Jurkat, Clone E6-1 (cell line): ENCODE results near the gene FAT4. TPM values are rescaled to one million over a fixed set of nuclear protein-coding genes. Genes with fewer than 3 reads are reported as not detected.
A peak's percentile ranks its signal among the peaks of the same experiment; 100 is the strongest.

Experiments used
- DNase-seq: peaks from one replicate; pipeline ENCODE4 v3.0.0-alpha.2; 2011; ENCODE audit warnings: low read depth, low spot score
- H3K4me3 ChIP-seq: 2 replicates; pipeline ENCODE4 v1.5.1; 2011; ENCODE audit warnings: mild to moderate bottlenecking, low read length, control low read depth, moderate library complexity
- polyA plus RNA-seq: library from polyadenylated mRNA; unstranded; fragments of >200 nt; gene quantifications from one replicate; pipeline ENCODE4 v1.2.1, GENCODE V29; 2012; ENCODE audit warnings: missing spikeins; ENCODE audit not compliant: insufficient read length, insufficient read depth

Gene FAT4, protein sequence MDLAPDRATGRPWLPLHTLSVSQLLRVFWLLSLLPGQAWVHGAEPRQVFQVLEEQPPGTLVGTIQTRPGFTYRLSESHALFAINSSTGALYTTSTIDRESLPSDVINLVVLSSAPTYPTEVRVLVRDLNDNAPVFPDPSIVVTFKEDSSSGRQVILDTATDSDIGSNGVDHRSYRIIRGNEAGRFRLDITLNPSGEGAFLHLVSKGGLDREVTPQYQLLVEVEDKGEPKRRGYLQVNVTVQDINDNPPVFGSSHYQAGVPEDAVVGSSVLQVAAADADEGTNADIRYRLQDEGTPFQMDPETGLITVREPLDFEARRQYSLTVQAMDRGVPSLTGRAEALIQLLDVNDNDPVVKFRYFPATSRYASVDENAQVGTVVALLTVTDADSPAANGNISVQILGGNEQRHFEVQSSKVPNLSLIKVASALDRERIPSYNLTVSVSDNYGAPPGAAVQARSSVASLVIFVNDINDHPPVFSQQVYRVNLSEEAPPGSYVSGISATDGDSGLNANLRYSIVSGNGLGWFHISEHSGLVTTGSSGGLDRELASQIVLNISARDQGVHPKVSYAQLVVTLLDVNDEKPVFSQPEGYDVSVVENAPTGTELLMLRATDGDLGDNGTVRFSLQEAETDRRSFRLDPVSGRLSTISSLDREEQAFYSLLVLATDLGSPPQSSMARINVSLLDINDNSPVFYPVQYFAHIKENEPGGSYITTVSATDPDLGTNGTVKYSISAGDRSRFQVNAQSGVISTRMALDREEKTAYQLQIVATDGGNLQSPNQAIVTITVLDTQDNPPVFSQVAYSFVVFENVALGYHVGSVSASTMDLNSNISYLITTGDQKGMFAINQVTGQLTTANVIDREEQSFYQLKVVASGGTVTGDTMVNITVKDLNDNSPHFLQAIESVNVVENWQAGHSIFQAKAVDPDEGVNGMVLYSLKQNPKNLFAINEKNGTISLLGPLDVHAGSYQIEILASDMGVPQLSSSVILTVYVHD (N-terminal part only)
- polyA plus RNA-seq: 0.54 TPM

DNA sequence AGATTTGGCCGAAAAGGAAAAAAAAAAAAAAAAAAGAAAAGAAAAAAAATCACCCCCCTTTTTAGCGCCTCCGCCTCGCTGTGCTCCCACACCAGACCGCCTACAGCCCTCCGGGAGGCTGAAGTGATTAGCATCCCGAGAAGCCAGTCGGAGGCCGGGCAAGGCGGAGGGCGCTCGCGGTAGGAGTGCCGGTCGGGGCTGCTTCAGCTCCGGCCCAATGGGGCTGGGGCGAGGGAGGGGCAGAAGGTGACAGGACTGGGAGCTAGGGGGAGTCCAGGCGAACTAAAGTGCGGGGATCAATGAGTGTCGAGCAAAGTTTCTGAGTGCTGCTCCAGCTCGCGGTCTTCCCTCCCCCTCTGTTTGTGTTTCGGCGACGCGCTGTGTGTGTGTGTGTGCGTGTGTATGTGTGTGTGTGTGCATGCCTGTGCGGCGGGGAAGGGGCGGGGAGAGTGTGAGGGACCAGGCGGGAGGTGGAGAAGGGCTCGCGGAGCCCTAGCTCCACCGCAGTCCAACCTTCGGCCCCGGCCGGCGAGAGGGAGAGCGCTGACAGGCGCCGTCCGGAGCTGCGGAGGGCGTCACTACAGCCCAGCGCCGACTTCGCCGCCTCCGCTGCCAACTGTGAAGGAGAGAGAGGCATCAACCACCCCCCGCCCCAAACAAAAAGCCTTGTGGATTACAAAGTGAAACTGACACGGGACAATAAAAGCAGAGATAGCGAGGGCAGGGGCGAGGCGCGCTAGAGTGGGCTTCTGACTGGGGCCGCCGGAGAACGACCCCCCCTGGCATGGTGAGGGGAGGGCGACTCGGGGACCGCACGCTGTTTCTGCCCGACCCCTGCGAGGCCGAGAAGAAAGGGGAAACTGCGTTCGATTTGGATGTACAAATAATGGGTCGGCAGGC lies at the start of gene FAT4:
Gene FAT4, plus strand, starts transcription at position 280 of the 900 bp plus-strand sequence. CDS start 1,457 bp downstream, outside the sequence.
- H3K4me3 ChIP-seq: peak within 1 kb of the TSS; percentile 51
- peak; percentile 28 for DNase-seq

- DNase-seq: no peak
- H3K4me3 ChIP-seq: no peak overlapping the region
Measured at GRCh38 chr4:125265846-125266245, 48.9 kb upstream of the FAT4 start.

- no peak for DNase-seq
- no peak overlapping the region for H3K4me3 ChIP-seq
Measured at GRCh38 chr4:125266901-125267604, 47.7 kb upstream of the FAT4 start.

- DNase-seq: no peak
- no peak overlapping the region for H3K4me3 ChIP-seq
Measured at GRCh38 chr4:125267630-125268029, 47.1 kb upstream of the FAT4 start.

- H3K4me3 ChIP-seq: no peak overlapping the region
- no peak for DNase-seq
Measured at GRCh38 chr4:125268068-125268755, 46.5 kb upstream of the FAT4 start.

DNA sequence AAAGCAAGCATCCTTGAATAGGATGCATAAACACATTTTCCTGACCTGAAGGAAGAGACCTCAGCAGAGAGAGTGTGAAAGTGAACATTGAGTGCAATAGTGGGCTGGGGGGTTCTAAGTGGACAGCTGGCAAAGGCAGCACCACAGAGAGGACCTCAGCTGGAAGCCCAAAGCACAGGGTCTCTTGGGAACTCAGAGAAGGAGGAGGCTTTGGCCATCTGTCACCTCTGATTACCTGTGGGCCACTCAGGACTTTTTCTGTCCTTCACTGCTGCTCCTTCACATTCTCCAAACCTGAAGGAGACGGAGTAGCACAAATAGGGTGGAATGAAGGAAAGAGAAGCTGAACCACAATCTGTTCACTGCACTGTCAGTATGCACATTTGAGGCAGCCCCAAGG lies 37.9 kb upstream of the FAT4 start:
- DNase-seq: no peak

DNA sequence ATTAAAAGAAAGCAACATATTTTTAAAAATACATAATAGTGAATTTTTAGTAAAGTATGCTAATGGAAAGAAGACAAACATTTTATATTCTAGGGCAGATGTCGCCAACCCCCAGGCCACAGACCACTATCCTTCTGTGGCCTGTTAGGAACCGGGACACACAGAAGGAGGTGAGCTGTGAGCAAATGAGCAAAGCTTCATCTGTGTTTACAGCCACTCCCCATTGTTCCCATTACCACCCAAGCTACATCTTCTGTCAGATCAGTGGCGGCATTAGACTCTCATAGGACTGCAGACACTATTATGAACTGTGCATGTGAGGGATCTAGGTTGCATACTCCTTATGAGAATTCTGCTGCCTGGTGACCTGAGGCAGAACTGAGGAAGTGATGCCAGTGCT lies 37.0 kb upstream of the FAT4 start:
- no peak for DNase-seq
- H3K4me3 ChIP-seq: no peak overlapping the region

More for the DNA sequence above, 37.9 kb upstream of the FAT4 start:
- no peak overlapping the region for H3K4me3 ChIP-seq

DNA sequence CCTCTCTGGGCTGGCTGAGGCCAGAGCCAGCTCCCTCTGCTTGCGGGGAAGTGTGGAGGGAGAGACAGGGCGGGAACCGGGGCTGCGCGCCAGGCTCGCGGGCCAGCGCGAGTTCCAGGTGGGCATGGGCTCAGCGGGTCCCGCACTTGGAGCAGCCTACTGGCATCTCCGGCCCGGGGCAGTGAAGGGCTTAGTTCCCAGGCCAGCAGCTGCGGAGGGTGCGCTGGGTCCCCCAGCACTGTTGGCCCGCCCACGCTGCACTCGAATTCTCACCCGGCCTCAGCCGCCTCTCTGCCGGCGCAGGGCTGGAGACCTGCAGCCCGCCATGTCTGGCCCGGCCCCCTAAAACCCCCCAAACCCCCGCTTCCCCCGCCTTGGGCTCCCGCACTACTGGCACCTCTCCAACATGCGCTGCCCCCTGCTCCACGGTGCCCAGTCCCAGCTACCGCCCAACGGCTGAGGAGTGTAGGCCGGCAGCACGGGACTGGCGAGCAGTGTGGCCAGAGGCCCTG lies 33.8 kb upstream of the FAT4 start:
- DNase-seq: no peak
- H3K4me3 ChIP-seq: no peak overlapping the region

GRCh38 chr4:125283707-125284279 lies 31.0 kb upstream of the FAT4 start:
- no peak overlapping the region for H3K4me3 ChIP-seq
- DNase-seq: peak; percentile 9

DNA sequence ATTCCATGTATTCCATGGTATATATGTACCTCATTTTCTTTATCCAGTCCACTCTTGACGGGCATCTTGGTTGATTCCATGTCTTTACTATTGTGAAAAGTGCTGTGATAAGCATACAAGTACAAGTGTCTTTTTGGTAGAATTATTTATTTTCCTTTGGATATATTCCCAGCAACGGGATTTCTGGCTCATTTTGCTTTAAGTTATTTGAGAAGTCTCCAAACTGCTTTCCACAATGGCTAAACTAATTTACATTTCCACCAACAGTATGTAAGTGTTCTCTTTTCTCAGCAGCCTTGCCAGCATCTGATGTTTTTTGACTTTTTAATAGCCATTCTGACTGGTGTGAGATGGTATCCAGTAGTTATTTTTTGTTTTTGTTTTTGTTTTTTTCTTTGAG lies 17.6 kb upstream of the FAT4 start:
- H3K4me3 ChIP-seq: no peak overlapping the region
- DNase-seq: no peak

- no peak for DNase-seq
Measured at GRCh38 chr4:125303058-125303457, 11.7 kb upstream of the FAT4 start.

DNA sequence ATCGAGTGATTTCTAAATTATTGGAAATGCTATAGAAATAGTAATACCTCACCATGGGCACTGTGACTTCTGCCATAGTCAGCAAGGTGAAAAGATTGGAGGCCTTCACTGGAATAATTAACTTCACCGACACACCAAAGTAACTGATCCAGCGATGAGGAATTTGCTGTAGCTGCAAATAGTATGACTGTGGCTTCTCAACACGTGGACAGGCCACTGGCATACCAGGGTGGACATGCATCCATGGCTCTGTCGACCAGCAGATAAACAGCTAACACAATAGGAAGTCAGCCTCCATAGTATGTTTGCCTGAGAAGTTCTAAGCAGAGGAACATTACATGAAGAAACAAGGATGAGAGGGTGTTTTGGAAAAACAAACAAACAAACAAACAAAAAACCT lies 10.9 kb upstream of the FAT4 start:
- no peak overlapping the region for H3K4me3 ChIP-seq
- DNase-seq: no peak

More at GRCh38 chr4:125303058-125303457, 11.7 kb upstream of the FAT4 start:
- H3K4me3 ChIP-seq: no peak overlapping the region

GRCh38 chr4:125306112-125306511 lies 8.6 kb upstream of the FAT4 start:
- H3K4me3 ChIP-seq: no peak overlapping the region

DNA sequence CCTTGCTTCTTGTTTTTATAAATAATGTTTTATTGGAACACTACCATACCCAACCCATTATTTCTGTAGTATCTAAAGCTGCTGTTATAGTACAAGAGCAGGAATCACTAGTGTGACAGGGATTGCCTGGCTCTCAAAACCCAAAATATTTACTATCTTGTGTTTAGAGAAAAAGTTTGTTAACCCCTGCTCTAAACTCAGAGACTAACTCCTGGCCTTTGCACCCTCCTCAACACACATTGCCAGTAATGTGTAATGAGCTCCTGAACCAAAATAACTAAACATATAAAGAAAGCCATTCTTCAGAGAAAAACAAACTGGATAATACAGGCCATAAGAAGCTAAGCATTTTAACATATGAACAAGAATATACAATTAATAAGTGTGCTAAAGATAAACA lies 8.2 kb upstream of the FAT4 start:
- H3K4me3 ChIP-seq: no peak overlapping the region
- no peak for DNase-seq

More at GRCh38 chr4:125306112-125306511, 8.6 kb upstream of the FAT4 start:
- DNase-seq: no peak

GRCh38 chr4:125311503-125311902 lies 3.3 kb upstream of the FAT4 start:
- H3K4me3 ChIP-seq: no peak overlapping the region
- DNase-seq: no peak

- H3K4me3 ChIP-seq: no peak overlapping the region
- DNase-seq: peak; percentile 70
Measured at GRCh38 chr4:125313497-125313896, 1.3 kb upstream of the FAT4 start.

GRCh38 chr4:125313989-125314667 lies 627 bp upstream of the FAT4 start:
- peak overlapping the region; percentile 51 for H3K4me3 ChIP-seq
- DNase-seq: no peak
